NCI-H69 (cell line): Measurements from ENCODE around the gene CNTF.
"Not testable (repeated sequence)": the region's sequence is repeated elsewhere in the genome, so short reads cannot be mapped to it uniquely, and the experiment has no call there.

Source experiments
- DNase-seq: peaks from one replicate; lab custom pipeline; 2025; lab: John Stamatoyannopoulos, UW

Gene CNTF

GRCh38 chr11:58622344-58622743, at the start of gene CNTF:
Gene CNTF, plus strand, starts transcription at chr11:58622665. Its CDS starts 88 bp downstream, at chr11:58622753.
- no peak for DNase-seq

- DNase-seq: not testable (repeated sequence)
These were observed 49.6 kb upstream of the CNTF start for GRCh38 chr11:58572906-58573305.

GRCh38 chr11:58573451-58574104, 48.9 kb upstream of the CNTF start:
- DNase-seq: peak; percentile 79

- no peak for DNase-seq
These were observed 47.6 kb upstream of the CNTF start for GRCh38 chr11:58574881-58575280.

- peak; percentile 13 for DNase-seq
These were observed 47.0 kb upstream of the CNTF start, which contains the start of gene LPXN for GRCh38 chr11:58575377-58576020. Gene LPXN, minus strand, starts transcription at chr11:58575856. Its CDS starts 84 bp downstream, at chr11:58575772.

GRCh38 chr11:58576887-58577471, 45.5 kb upstream of the CNTF start:
- DNase-seq: peak; percentile 38

GRCh38 chr11:58577555-58578135, 44.8 kb upstream of the CNTF start:
- no peak for DNase-seq

- peak; percentile 99 for DNase-seq
These were observed 44.3 kb upstream of the CNTF start for GRCh38 chr11:58578136-58578634.

GRCh38 chr11:58578635-58579191, 43.8 kb upstream of the CNTF start, which contains the start of gene ZFP91:
Gene ZFP91, plus strand, starts transcription at chr11:58579063. Its CDS starts 219 bp downstream, at chr11:58579282.
- peak; percentile 99 for DNase-seq

- DNase-seq: peak; percentile 95
These were observed 43.0 kb upstream of the CNTF start for GRCh38 chr11:58579192-58580129.

GRCh38 chr11:58580311-58580710, 42.2 kb upstream of the CNTF start:
- peak; percentile 22 for DNase-seq

GRCh38 chr11:58582437-58582836, 40.0 kb upstream of the CNTF start:
- DNase-seq: no peak

- no peak for DNase-seq
These were observed 35.5 kb upstream of the CNTF start for GRCh38 chr11:58586998-58587397.

- DNase-seq: no peak
These were observed 30.8 kb upstream of the CNTF start for GRCh38 chr11:58591659-58592058.

- peak; percentile 33 for DNase-seq
These were observed 29.5 kb upstream of the CNTF start for GRCh38 chr11:58592760-58593472.

- no peak for DNase-seq
These were observed 27.6 kb upstream of the CNTF start for GRCh38 chr11:58594826-58595225.

GRCh38 chr11:58596621-58597020, 25.8 kb upstream of the CNTF start:
- DNase-seq: no peak

- DNase-seq: no peak
These were observed 24.9 kb upstream of the CNTF start for GRCh38 chr11:58597486-58598144.

- no peak for DNase-seq
These were observed 22.0 kb upstream of the CNTF start for GRCh38 chr11:58600510-58600909.
